Hepatocyte (in vitro differentiated cells): ENCODE results near the gene TFDP1.

Experiments
- EZH2phosphoT487 ChIP-seq: fragments of 200-600 bp; sonication (generic); IDR thresholded peaks from one replicate; pipeline ENCODE4 v1.6.1; 2018; ENCODE audit warnings: antibody characterized with exemption, mild to moderate bottlenecking, low read depth, moderate library complexity; ENCODE audit not compliant: unreplicated experiment, severe bottlenecking
- TF ChIP-seq, protein P1 (sequence below): fragments of 200-600 bp; sonication (generic); IDR thresholded peaks from 2 replicates; pipeline ENCODE4 v1.5.1; 2016; ENCODE audit warnings: antibody characterized with exemption, mild to moderate bottlenecking; ENCODE audit not compliant: poor library complexity

DNA sequence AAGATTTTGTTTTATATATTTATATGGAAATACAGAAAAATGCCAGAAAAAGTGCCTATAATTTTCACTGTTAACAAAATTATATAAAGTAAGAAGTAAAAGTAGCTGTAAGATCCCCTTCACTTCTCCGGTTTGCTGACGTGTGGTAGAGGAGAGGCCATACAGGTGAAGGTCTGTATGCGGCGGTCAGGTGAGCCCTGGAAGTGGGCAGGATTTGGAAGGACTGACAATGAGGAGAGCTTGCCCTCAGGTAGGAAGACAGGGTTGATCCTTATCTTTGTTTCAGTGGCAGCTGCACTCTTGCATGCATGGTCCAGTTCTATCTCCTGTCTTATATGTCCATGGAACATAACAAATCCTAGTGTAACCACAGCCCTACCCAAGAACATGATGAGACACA is 16.9 kb upstream of the TFDP1 start:
- TF ChIP-seq EZH2phosphoT487 = no peak
- TF ChIP-seq, protein P1, sequence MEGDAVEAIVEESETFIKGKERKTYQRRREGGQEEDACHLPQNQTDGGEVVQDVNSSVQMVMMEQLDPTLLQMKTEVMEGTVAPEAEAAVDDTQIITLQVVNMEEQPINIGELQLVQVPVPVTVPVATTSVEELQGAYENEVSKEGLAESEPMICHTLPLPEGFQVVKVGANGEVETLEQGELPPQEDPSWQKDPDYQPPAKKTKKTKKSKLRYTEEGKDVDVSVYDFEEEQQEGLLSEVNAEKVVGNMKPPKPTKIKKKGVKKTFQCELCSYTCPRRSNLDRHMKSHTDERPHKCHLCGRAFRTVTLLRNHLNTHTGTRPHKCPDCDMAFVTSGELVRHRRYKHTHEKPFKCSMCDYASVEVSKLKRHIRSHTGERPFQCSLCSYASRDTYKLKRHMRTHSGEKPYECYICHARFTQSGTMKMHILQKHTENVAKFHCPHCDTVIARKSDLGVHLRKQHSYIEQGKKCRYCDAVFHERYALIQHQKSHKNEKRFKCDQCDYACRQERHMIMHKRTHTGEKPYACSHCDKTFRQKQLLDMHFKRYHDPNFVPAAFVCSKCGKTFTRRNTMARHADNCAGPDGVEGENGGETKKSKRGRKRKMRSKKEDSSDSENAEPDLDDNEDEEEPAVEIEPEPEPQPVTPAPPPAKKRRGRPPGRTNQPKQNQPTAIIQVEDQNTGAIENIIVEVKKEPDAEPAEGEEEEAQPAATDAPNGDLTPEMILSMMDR = no peak
